ENCODE data around the gene DDIT3.
"Not testable (repeated sequence)": the region's sequence is repeated elsewhere in the genome, so short reads cannot be mapped to it uniquely, and the experiment has no call there.

- not testable (repeated sequence) for TF ChIP-seq CTCF, POLR2A (IDR thresholded peaks at IDR 0.05)
Measured at GRCh38 chr12:57502311-57502969, 17.9 kb downstream of the DDIT3 start.
